Activated naive CD4-positive, alpha-beta T cell treated with anti-CD3 and anti-CD28 coated beads, Interleukin-2, amount 50 U/mL, for 72 hours (primary cell): ENCODE results near the gene TWNK. TPM values are rescaled to one million over a fixed set of nuclear protein-coding genes. Genes with fewer than 3 reads are reported as not detected.

Experiments used
- ATAC-seq, 2 donors: fragments of 150-1000 bp; cut with Tn5 transposase; 2 replicates each; pipeline ENCODE4 v1.10.0; 2021; ENCODE audit warnings: mild to moderate bottlenecking in 2 of 2, moderate library complexity in 2 of 2
- DNase-seq, 2 donors: peaks; one replicate each; pipeline ENCODE4 v3.0.0; 2021 to 2022; ENCODE audit warnings: low spot score in 2 of 2
- H3K27ac Mint-ChIP-seq, 2 donors: one replicate each; pipeline ENCODE4 v1.8.0; 2022; ENCODE audit warnings: mild to moderate bottlenecking in 2 of 2, mixed read lengths in 2 of 2
- H3K36me3 Mint-ChIP-seq, 2 donors: one replicate each; pipeline ENCODE4 v1.8.0; 2022; ENCODE audit warnings: mixed read lengths in 2 of 2
- H3K9me3 Mint-ChIP-seq, 2 donors: one replicate each; pipeline ENCODE4 v1.8.0; 2022; ENCODE audit warnings: mixed read lengths in 2 of 2
- total RNA-seq, 2 donors: library from RNA; stranded (reverse); gene quantifications; one replicate each; pipeline ENCODE4 v1.2.3, GENCODE V29; 2022

The TWNK gene
- total RNA-seq, 2 donors from 2014 or later, result 11.6 to 17.0 TPM

DNA sequence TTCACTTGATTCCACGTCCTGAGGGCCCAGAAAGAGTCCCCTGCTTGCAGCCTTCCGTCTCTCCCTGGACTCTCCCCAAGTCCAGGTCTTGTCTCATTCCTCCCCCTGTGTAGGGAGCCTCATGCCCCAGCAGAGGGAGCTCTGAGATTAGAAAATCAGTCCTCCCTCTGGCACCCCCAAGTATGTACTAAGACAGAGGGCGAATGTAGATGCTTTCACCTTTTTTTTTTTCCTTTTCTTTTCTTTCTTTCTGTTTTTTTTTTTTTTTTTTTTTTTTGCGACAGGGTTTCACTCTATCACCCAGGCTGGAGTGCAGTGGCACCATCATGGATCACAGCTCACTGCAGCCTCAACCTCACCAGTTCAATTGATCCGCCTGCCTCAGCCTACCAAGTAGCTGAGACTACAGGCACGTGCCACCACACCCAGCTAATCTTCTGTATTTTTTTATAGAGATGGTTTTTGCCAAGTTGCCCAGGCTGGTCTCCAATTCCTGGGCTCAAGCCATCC, 54.0 kb downstream of the TWNK start:
- peak; percentile 69 to 81 for ATAC-seq
- H3K27ac Mint-ChIP-seq, result no peak overlapping the region
- no peaks in the 10 kb centered on the region for H3K36me3 Mint-ChIP-seq

DNA sequence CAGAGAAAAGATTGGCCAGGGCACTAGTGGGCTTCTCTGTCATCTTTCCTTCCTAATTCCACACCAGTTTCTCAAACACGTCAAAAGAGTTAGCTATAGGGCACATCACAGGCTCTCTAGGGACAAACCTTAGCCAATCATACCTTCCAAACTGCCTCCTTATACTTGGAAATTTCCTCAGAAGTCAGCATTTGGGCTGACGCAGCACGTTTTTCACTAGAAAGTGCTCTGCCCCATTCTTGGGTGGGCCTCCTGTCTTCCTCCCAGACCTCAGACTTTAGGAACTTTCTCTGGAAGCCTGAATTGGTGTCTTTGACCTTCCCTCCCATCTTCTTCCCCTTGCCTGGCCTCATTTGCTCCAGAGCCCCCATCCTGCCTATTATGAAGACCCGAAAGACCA, 54.8 kb downstream of the TWNK start:
- ATAC-seq, result no peak
- no peaks in the 10 kb centered on the region for H3K9me3 Mint-ChIP-seq
- DNase-seq, result no peak
- H3K27ac Mint-ChIP-seq, result peak overlapping the region; percentile 85 to 97
- no peaks in the 10 kb centered on the region for H3K36me3 Mint-ChIP-seq

More for the DNA sequence above, 54.0 kb downstream of the TWNK start:
- DNase-seq, result peak in 1 of 2 donors; percentile 71
- H3K9me3 Mint-ChIP-seq, result no peaks in the 10 kb centered on the region

DNA sequence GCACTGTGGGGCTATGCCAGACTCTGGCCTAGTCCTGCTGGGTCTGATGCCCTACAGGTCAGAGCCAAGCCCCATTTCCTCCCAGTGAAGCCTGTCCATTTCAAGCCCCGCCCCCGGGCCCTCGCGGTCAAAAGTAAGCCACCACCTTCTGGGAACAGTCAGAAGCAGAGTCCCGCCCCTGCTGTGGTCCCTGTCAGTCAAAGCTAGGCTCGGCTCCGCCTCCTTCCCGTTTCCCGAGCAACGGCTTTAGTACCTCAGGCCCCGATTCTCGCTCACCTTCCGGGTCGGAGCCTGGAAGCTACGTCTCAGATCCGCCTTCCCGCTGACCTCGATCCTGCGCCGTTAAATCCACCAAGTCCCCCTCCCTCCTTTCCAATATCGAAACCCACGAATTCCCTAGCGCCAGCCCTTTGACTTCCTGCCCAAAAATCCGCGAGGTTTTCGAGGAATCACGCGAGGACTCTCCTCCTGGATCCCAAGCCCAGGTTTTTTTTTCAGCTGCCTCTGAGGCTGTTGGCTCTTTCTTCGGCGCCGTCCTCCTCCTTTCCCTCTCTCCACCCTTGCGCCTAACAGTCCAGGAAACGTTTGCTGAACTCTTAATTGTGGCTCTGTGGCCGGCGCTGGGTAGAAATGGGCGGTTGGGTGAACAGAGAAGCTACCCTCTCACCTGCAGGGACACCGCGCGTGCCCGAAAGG, 55.5 kb downstream of the TWNK start:
- Mint-ChIP-seq H3K27ac (peak overlapping the region; percentile 85 to 97), H3K36me3 (no peaks in the 10 kb centered on the region), H3K9me3 (no peaks in the 10 kb centered on the region)
- DNase-seq (peak; percentile 87 to 91), ATAC-seq (peak; percentile 95 to 97)

DNA sequence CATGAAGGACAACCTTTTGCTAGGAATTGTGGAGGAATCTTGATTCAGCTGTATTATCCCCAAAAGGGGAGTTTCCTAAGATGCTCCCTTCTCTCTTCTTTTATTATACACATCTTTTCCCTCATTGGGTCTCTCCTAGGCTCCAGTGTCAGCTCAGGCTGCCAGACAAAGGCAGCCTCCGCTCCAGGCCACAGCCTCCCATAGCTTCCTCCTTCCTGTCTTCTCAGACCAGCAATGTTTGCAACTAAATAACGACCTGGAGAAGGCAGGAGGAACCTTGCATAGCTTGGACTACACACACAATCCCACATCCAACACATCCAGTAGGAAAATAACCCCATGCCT, 56.0 kb downstream of the TWNK start:
- H3K9me3 Mint-ChIP-seq, result no peaks in the 10 kb centered on the region
- DNase-seq, result no peak
- ATAC-seq, result no peak
- peak overlapping the region in 1 of 2 donors; percentile 85 for H3K27ac Mint-ChIP-seq
- no peaks in the 10 kb centered on the region for H3K36me3 Mint-ChIP-seq

Other genes with a start within 250 kb of the TWNK start
- not detected for gene PAX2, start 242.0 kb upstream of the TWNK start, total RNA-seq
- gene SLF2, start 74.6 kb upstream of the TWNK start, total RNA-seq, result 10 to 100 TPM; 34.8 to 67.1 TPM
- gene SEMA4G, start 18.0 kb upstream of the TWNK start, total RNA-seq, result 1 to 10 TPM in 1 of 2 donors, under 1 TPM in 1; 0.39 to 3.2 TPM
- 10 to 100 TPM; 42.4 to 53.3 TPM for gene MRPL43, start within 50 bp of the TWNK start, total RNA-seq
- 10 to 100 TPM in 1 of 2 donors, 1 to 10 TPM in 1; 6.8 to 19.2 TPM for gene LZTS2, start 12.3 kb downstream of the TWNK start, total RNA-seq
- 1 to 10 TPM in 1 of 2 donors, under 1 TPM in 1; 0.80 to 1.3 TPM for gene PDZD7, start 43.6 kb downstream of the TWNK start, total RNA-seq
- 10 to 100 TPM; 36.9 to 43.9 TPM for gene SFXN3, start 43.7 kb downstream of the TWNK start, total RNA-seq
- 1 to 10 TPM in 1 of 2 donors, under 1 TPM in 1; 0.60 to 1.3 TPM for gene KAZALD1, start 74.4 kb downstream of the TWNK start, total RNA-seq
- not detected for gene TLX1, start 143.8 kb downstream of the TWNK start, total RNA-seq
- not detected for gene LBX1, start 241.9 kb downstream of the TWNK start, total RNA-seq